Endothelial cell of umbilical vein (primary cell): ENCODE data around the gene RUSC2.

Experiments used
- EZH2 ChIP-seq: IDR thresholded peaks from 2 replicates; pipeline ENCODE4 v1.6.1; 2012; ENCODE audit warnings: borderline replicate concordance, low read depth, mild to moderate bottlenecking, moderate library complexity, low read length, inconsistent platforms; ENCODE audit not compliant: severe bottlenecking
- FOS ChIP-seq: IDR thresholded peaks from 2 replicates; pipeline ENCODE4 v1.6.1; 2011; ENCODE audit warnings: mild to moderate bottlenecking, low read length, moderate library complexity, borderline replicate concordance; ENCODE audit not compliant: insufficient read depth
- GATA2 ChIP-seq: IDR thresholded peaks from 2 replicates; pipeline ENCODE4 v1.7.0; 2011; ENCODE audit warnings: low read depth, mild to moderate bottlenecking, moderate library complexity, mixed read lengths, low read length; ENCODE audit not compliant: insufficient read length, insufficient read depth
- JUN ChIP-seq: IDR thresholded peaks from 2 replicates; pipeline ENCODE4 v1.6.1; 2011; ENCODE audit warnings: borderline replicate concordance, low read depth; ENCODE audit not compliant: insufficient read length, insufficient read depth
- MYC ChIP-seq: IDR thresholded peaks from one replicate; pipeline ENCODE4 v1.6.1; 2011; ENCODE audit warnings: mild to moderate bottlenecking, low read depth, low read length
- POLR2A ChIP-seq: IDR thresholded peaks from 2 replicates; pipeline ENCODE4 v1.6.1; 2012; ENCODE audit warnings: low read depth, mild to moderate bottlenecking, control low read depth, low read length
- POLR2AphosphoS5 ChIP-seq: IDR thresholded peaks from 2 replicates; pipeline ENCODE4 v1.6.1; 2012; ENCODE audit warnings: low read depth, mild to moderate bottlenecking, control low read depth, low read length, moderate library complexity; ENCODE audit not compliant: insufficient read depth
- TF ChIP-seq, protein P1 (sequence below), 2 donors: IDR thresholded peaks; 1 replicate in 1 of 2; 2 replicates in 1 of 2; pipeline ENCODE4 v1.5.1; 2011; ENCODE audit warnings: low read length in 2 of 2, mild to moderate bottlenecking in 2 of 2, moderate library complexity in 2 of 2, control low read depth in 1 of 2, inconsistent platforms in 1 of 2, low read depth in 1 of 2; ENCODE audit not compliant: insufficient read depth in 1 of 2; ENCODE audit errors: extremely low read depth in 1 of 2
- TF ChIP-seq, protein P2 (sequence below): IDR thresholded peaks from 2 replicates; pipeline ENCODE4 v1.6.1; 2011; ENCODE audit not compliant: insufficient read depth, insufficient read length

DNA sequence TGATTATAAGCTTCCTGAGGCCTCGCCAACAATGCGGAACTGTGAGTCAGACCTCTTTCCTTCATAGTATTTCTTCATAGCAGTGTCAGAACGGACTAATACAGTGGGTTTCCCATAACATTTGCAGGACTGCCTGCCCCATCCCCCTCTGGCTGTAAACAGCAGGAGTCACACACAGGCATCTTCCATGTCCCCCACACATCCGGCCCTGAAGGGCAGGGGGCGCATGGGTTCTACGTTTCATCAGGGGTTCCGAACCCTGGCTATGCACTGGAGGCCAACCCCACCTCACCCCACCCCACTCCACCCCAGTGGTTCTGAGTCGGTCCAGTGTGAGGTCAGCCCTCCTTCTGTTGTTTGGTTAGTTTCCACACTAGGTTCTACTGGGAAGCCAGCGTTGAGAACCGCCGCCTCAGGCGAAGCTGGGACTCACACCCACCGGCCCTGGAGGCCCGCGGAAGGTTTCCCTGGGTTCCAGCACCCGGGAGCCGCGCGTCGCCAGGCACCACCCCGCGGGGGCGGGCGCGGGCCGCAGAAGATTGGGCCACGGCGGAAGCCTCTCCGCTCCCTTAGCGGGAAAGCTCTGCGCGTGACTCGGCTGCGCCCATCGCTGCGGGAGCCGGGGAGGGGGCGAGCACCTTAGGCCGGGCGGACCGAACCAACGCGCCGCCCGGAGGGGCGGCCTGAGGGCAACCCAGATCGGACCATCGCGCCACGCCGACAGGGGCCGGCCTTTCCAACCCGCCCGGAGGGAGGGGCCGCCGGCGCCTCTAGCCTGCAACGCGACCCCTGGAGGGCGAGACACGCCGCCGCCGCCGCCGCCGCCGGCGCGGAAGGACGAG is at the start of gene RUSC2:
- TF ChIP-seq JUN (no peak), POLR2A (peak; percentile 84), EZH2 (no peak), MYC (no peak), GATA2 (no peak), POLR2AphosphoS5 (peak; percentile 82), FOS (peak; percentile 67)
- TF ChIP-seq, protein P1, sequence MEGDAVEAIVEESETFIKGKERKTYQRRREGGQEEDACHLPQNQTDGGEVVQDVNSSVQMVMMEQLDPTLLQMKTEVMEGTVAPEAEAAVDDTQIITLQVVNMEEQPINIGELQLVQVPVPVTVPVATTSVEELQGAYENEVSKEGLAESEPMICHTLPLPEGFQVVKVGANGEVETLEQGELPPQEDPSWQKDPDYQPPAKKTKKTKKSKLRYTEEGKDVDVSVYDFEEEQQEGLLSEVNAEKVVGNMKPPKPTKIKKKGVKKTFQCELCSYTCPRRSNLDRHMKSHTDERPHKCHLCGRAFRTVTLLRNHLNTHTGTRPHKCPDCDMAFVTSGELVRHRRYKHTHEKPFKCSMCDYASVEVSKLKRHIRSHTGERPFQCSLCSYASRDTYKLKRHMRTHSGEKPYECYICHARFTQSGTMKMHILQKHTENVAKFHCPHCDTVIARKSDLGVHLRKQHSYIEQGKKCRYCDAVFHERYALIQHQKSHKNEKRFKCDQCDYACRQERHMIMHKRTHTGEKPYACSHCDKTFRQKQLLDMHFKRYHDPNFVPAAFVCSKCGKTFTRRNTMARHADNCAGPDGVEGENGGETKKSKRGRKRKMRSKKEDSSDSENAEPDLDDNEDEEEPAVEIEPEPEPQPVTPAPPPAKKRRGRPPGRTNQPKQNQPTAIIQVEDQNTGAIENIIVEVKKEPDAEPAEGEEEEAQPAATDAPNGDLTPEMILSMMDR (IDR thresholded peaks at IDR 0.05; ENCODE audit: extremely low read depth in 1 of 2, insufficient read depth in 1 of 2, low read depth in 1 of 2, low read length in 2 of 2): peak; percentile 30 to 38
- TF ChIP-seq, protein P2, sequence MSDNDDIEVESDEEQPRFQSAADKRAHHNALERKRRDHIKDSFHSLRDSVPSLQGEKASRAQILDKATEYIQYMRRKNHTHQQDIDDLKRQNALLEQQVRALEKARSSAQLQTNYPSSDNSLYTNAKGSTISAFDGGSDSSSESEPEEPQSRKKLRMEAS: no peak
